ENCODE results near the gene DTNB.

DNA sequence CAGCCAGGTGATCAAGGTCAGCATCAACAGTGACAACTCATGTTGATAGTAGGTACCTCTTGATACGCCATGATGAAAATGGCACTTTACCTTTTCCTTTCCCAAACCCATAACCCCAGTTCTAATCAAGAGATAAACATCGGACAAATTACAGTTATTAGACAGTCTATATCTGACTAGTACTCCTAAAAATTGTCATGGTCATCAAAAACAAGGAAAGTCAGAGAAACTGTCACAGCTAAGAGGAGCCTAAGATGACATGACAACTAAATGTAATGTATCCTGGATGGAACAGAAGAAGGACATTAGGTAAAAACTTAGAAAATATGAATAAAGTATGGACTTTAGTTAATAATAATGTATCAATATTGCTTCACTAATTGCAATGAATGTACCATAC is 234.6 kb downstream of the DTNB start:
- no peak for TF ChIP-seq GATA2 (IDR thresholded peaks at IDR 0.05; ENCODE audit: low read depth, low read length)
- TF ChIP-seq GATA3 (IDR thresholded peaks at IDR 0.05; ENCODE audit: low read depth, low read length) = no peak
